Heart right ventricle (tissue), 16 donors: ENCODE measurements around the gene GPC3. TPM values are rescaled to one million over a fixed set of nuclear protein-coding genes. Genes with fewer than 3 reads are reported as not detected.

Experiments
- ATAC-seq, 8 donors: fragments of 200-7000 bp; cut with Tn5 transposase; one replicate each; pipeline ENCODE4 v1.9.1; 2020; ENCODE audit warnings: mild to moderate bottlenecking in 8 of 8, moderate library complexity in 8 of 8, moderate number of reproducible peaks in 1 of 8
- DNase-seq, 2 donors: peaks; one replicate each; pipeline ENCODE4 v3.0.0-alpha.2; 2020
- H3K27ac ChIP-seq, 10 donors: fragments of 200-600 bp; sonication (generic) in 2 of 10; one replicate each; pipeline versions ENCODE4 v1.5.0 to v1.8.0; 2020 to 2022; ENCODE audit warnings: mild to moderate bottlenecking in 3 of 10
- H3K27me3 ChIP-seq, 7 donors: fragments of 200-600 bp; one replicate each; pipeline ENCODE4 v1.8.0; 2021 to 2022; ENCODE audit warnings: mild to moderate bottlenecking in 2 of 7
- H3K36me3 ChIP-seq, 9 donors: fragments of 200-600 bp; sonication (generic) in 1 of 9; one replicate each; pipeline versions ENCODE4 v1.5.0 to v1.8.0; 2020 to 2022; ENCODE audit warnings: mild to moderate bottlenecking in 2 of 9
- H3K4me1 ChIP-seq, 9 donors: fragments of 200-600 bp; sonication (generic) in 1 of 9; one replicate each; pipeline versions ENCODE4 v1.5.0 to v1.8.0; 2020 to 2022; ENCODE audit warnings: mild to moderate bottlenecking in 4 of 9
- H3K4me3 ChIP-seq, 10 donors: fragments of 200-600 bp; sonication (generic) in 2 of 10; one replicate each; pipeline versions ENCODE4 v1.5.0 to v1.8.0; 2020 to 2022; ENCODE audit warnings: mild to moderate bottlenecking in 7 of 10, moderate library complexity in 2 of 10
- H3K9me3 ChIP-seq, 11 donors: fragments of 200-600 bp in 10 of 11; sonication (generic) in 2 of 11; one replicate each; pipeline versions ENCODE4 v1.5.0 to v1.8.0; 2013 to 2022; ENCODE audit warnings: mild to moderate bottlenecking in 2 of 11, control low read depth in 1 of 11, moderate library complexity in 1 of 11
- WGBS, 2 donors: extraction: QIAGEN DNeasy Blood & Tissue Kit; methylation state at CpG; one replicate each; pipeline ENCODE4 v1.1.7; 2013; ENCODE audit warnings: inconsistent platforms in 1 of 2; 5-methylcytosine and 5-hydroxymethylcytosine counted together
- intact Hi-C, 10 donors: fragments of 100-400 bp; cut with DNase I; formaldehyde crosslinking; loops; one replicate each; pipeline versions ENCODE4 v1.11.1 to v1.14.2; 2022
- polyA plus RNA-seq, 2 donors: library from polyadenylated mRNA; stranded (reverse); fragments of 200-250 nt; gene quantifications; one replicate each; pipeline ENCODE4 v1.2.3, GENCODE V29; 2013
- total RNA-seq, 10 donors: library from RNA; stranded (reverse); fragmentation: NEBNext Ultra II Directional in 3 of 10; extraction: Animal tissue kit (Norgen Biotek cat#: 25700) in 3 of 10; gene quantifications; one replicate each; pipeline versions ENCODE4 v1.2.1 to v1.2.4, GENCODE V29; 2021 to 2023
- TF ChIP-seq, protein P1 (sequence below), 9 donors: fragments of 200-600 bp; sonication (generic) in 2 of 9; IDR thresholded peaks; one replicate each; pipeline versions ENCODE4 v1.5.0 to v1.8.0; 2021 to 2022; ENCODE audit warnings: antibody characterized with exemption in 9 of 9, mild to moderate bottlenecking in 5 of 9, moderate library complexity in 1 of 9
- donor health status: Arrhythmogenic right ventricular cardiomyopathy.
- donor health status: ischemic (EF 13 %, LVEDD 7.1; RV severe dilation, severe dysfunction).
- donor health status: healthy with polysubstance abuse.
- donor health status: DM: no; HTN: yes; CAD: no.
- donor health status: DM: no; HTN: no; CAD: no.
- donor health status: ischemic (EF 25% LVEDD 6.9; RV normal size, moderate dysfunction).
- donor health status: ischemic (EF 25% LVEDD 5.7; RV mildly dilated, moderate dysfunction).
- donor health status: healthy.
- donor health status: DM: yes; HTN: yes; CAD: no.
- donor health status: Ischemic cardiomyopathy.
- donor health status: ischemic (EF 35%, LVEDD 5.7; RV mildly dilated, moderate dysfunction).
- donor health status: nonischemic (EF 11% LVEDD 7.7; RV severe dilation, severe dysfunction).
- donor health status: DM: yes; HTN: yes; CAD: no.
- donor health status: PGD.
- donor health status: ischemic (EF 29% LVEDD 5.4; RV normal size, mild dysfunction).
- donor health status: nonischemic (EF 23%, LVEDD 6.1; RV moderate dilation, normal function).

GPC3 gene
- total and polyA plus RNA-seq, 12 donors: 0.66 to 5.6 (median 3.4) TPM

DNA sequence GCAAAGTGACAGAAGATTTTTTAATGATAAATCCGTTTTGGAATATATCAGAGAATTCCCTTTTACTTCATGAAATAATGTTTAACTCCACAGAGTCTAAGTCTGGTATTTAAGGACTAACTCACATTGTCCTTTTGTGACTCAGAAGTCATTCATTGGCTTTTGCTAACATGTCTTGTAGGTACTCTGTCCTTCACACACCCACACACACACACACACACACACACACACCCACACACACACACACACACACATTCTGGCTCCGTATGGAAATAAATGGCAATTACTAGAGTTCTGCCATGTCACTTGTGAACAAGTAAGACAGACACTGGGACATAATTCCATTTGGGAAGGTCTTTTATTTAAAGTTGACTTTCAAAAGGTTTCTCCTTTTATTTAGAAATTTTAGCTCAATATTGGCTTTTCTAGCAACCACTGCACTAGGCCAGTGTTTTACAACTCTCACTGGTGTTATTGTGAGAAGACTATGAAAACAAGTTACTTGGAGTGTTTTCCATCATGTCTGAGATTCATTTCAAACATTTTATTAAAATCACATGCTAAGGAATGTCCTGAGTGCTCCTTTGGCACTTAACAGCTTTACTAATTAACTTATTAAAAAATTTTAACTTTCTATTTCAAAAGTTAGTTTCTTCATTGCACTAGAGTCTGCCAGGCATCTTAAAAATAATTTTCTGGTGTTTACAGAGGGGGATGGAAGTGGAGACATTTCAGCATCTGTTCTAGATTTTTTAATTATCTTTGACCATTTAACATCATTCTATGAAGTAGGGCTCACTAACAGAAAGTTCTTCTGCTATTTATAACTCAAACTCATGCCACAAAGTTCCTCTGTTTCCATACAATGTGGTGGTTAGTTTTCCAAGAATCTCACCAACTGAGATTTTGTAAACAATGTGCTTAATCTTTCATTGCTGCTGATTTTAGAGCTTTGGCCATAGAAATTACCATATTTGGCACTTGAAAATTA lies 329.8 kb downstream of the GPC3 start:
- DNase-seq: no peak
- Histone ChIP-seq H3K27me3 (peaks cover 0 to 41% (median 0%) of the 10 kb centered on the region in 7 donors), H3K27ac (no peak overlapping the region), H3K9me3 (no peaks in the 10 kb centered on the region), H3K4me1 (no peaks in the 10 kb centered on the region), H3K4me3 (no peak overlapping the region), H3K36me3 (no peaks in the 10 kb centered on the region)
- no peak for ATAC-seq
- 58 to 59% methylated on average over 2 of the region's 2 CpGs for WGBS, 2 donors
- TF ChIP-seq, protein P1, sequence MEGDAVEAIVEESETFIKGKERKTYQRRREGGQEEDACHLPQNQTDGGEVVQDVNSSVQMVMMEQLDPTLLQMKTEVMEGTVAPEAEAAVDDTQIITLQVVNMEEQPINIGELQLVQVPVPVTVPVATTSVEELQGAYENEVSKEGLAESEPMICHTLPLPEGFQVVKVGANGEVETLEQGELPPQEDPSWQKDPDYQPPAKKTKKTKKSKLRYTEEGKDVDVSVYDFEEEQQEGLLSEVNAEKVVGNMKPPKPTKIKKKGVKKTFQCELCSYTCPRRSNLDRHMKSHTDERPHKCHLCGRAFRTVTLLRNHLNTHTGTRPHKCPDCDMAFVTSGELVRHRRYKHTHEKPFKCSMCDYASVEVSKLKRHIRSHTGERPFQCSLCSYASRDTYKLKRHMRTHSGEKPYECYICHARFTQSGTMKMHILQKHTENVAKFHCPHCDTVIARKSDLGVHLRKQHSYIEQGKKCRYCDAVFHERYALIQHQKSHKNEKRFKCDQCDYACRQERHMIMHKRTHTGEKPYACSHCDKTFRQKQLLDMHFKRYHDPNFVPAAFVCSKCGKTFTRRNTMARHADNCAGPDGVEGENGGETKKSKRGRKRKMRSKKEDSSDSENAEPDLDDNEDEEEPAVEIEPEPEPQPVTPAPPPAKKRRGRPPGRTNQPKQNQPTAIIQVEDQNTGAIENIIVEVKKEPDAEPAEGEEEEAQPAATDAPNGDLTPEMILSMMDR (IDR thresholded peaks at IDR 0.05): no peak
- intact Hi-C loops: no loop called here

DNA sequence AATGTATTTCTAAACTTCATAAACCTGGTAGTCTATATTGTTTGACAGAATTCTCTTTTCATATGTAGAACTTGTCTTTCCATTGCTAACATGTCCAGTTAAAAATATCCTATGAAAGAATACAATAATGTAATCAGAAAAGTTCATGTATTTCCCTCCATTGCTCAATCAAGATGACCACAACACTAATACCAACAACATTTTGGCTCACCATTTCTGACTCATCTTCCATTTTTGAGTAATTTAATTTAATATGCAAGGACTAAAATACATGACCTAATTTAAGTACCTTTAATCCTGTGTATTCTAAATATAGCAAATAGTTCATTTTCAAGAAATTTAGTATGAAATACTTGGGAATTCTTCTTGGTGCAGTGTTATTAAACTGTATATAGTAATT lies 330.6 kb downstream of the GPC3 start:
- intact Hi-C loops: no loop called here
- peaks cover 0 to 39% (median 0%) of the 10 kb centered on the region in 7 donors for H3K27me3 ChIP-seq
- no peak overlapping the region for H3K27ac ChIP-seq
- H3K4me1 ChIP-seq: no peaks in the 10 kb centered on the region
- no peaks in the 10 kb centered on the region for H3K36me3 ChIP-seq
- no peak for ATAC-seq
- H3K4me3 ChIP-seq: no peak overlapping the region
- no peak for DNase-seq
- TF ChIP-seq, protein P1 (IDR thresholded peaks at IDR 0.05): no peak
- H3K9me3 ChIP-seq: no peaks in the 10 kb centered on the region

DNA sequence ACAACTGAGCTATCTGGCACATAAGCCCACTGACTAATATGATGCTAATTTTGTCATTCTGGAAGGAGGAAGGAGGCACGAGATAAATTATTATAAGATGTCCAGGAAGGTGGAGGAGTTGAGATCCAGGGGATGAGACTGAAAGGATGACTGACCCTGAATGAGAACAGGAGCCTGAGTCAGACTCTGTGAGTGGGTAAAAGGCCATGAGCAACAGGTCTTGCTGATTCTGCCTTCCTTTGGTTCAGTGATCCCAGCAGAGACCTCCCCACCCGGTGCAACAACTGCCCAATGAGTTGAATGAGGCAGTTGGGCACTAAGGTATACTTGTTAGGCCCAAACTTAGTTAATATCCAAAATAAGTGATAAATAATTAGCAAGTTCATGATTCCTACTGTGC lies 332.0 kb downstream of the GPC3 start:
- Histone ChIP-seq H3K4me3 (no peak overlapping the region), H3K9me3 (no peaks in the 10 kb centered on the region), H3K27ac (no peak overlapping the region), H3K36me3 (no peaks in the 10 kb centered on the region), H3K4me1 (no peaks in the 10 kb centered on the region), H3K27me3 (peaks cover 0 to 35% (median 0%) of the 10 kb centered on the region in 7 donors)
- no peak for DNase-seq
- TF ChIP-seq, protein P1 (IDR thresholded peaks at IDR 0.05): no peak
- WGBS, 2 donors: 67 to 70% methylated on average over 2 of the region's 2 CpGs
- intact Hi-C loops: no loop called here
- ATAC-seq: no peak

DNA sequence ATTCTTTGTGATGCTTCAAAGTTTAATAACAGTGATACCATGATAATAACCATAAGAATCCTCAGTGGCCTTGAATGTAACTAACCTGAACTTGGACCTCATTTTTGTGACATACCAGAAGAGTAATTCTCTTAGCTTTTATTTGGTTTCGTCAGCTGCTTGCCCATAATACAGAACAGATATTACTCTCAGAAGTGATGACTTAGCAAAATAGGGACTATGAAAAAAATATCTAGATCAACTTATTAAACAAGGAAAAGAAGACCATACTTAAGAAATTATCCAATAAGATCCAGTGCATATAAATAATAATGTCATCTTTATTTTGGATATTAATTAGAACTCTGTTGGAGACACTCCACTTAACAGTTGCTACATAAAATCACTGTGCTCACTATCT lies 333.2 kb downstream of the GPC3 start:
- no peak for ATAC-seq
- TF ChIP-seq, protein P1 (IDR thresholded peaks at IDR 0.05): no peak
- DNase-seq: no peak
- Histone ChIP-seq H3K36me3 (no peaks in the 10 kb centered on the region), H3K4me1 (no peaks in the 10 kb centered on the region), H3K9me3 (no peaks in the 10 kb centered on the region), H3K4me3 (no peak overlapping the region), H3K27me3 (peaks cover 0 to 35% (median 0%) of the 10 kb centered on the region in 7 donors), H3K27ac (no peak overlapping the region)
- intact Hi-C loops: no loop called here
- WGBS, 2 donors: 94 to 95% methylated on average over 1 of the region's 1 CpG
